ENCODE results near the gene ARHGAP24.

The ARHGAP24 gene

GRCh38 chr4:85591406-85592098 lies 116.6 kb downstream of the ARHGAP24 start:
- no peak for DNase-seq

GRCh38 chr4:85595098-85595775 lies 120.3 kb downstream of the ARHGAP24 start:
- DNase-seq, result no peak

GRCh38 chr4:85595796-85596559 lies 121.0 kb downstream of the ARHGAP24 start:
- DNase-seq, result no peak

- no peak for DNase-seq
Measured at GRCh38 chr4:85598936-85599335, 124.0 kb downstream of the ARHGAP24 start.

GRCh38 chr4:85600501-85600900 lies 125.6 kb downstream of the ARHGAP24 start:
- no peak for DNase-seq

GRCh38 chr4:85603437-85604336 lies 128.7 kb downstream of the ARHGAP24 start:
- DNase-seq, result no peak

GRCh38 chr4:85606505-85606904 lies 131.6 kb downstream of the ARHGAP24 start:
- no peak for DNase-seq

GRCh38 chr4:85607624-85608023 lies 132.7 kb downstream of the ARHGAP24 start:
- DNase-seq, result no peak

- DNase-seq, result no peak
Measured at GRCh38 chr4:85610450-85610849, 135.5 kb downstream of the ARHGAP24 start.

GRCh38 chr4:85611661-85612060 lies 136.7 kb downstream of the ARHGAP24 start:
- DNase-seq, result no peak

- DNase-seq, result no peak
Measured at GRCh38 chr4:85613901-85614300, 139.0 kb downstream of the ARHGAP24 start.

GRCh38 chr4:85615952-85616351 lies 141.0 kb downstream of the ARHGAP24 start:
- no peak for DNase-seq

GRCh38 chr4:85617202-85617601 lies 142.3 kb downstream of the ARHGAP24 start:
- DNase-seq, result no peak

GRCh38 chr4:85632981-85633380 lies 158.0 kb downstream of the ARHGAP24 start:
- no peak for DNase-seq

GRCh38 chr4:85637778-85638177 lies 162.8 kb downstream of the ARHGAP24 start:
- no peak for DNase-seq

GRCh38 chr4:85639946-85640345 lies 165.0 kb downstream of the ARHGAP24 start:
- DNase-seq, result no peak

- no peak for DNase-seq
Measured at GRCh38 chr4:85642356-85643100, 167.6 kb downstream of the ARHGAP24 start.

GRCh38 chr4:85644061-85644460 lies 169.1 kb downstream of the ARHGAP24 start:
- DNase-seq, result no peak

- DNase-seq, result no peak
Measured at GRCh38 chr4:85650908-85651307, 176.0 kb downstream of the ARHGAP24 start.

- DNase-seq, result no peak
Measured at GRCh38 chr4:85656759-85657505, 182.0 kb downstream of the ARHGAP24 start.

- no peak for DNase-seq
Measured at GRCh38 chr4:85658766-85659439, 184.0 kb downstream of the ARHGAP24 start.

Data from SW 1271 (cell line).